DND-41 (cell line): ENCODE results near the gene TCIRG1.

Experiments used
- ATAC-seq: fragments of 200-7000 bp; cut with Tn5 transposase; 3 replicates; pipeline ENCODE4 v1.9.1; 2021; ENCODE audit warnings: low read depth; ENCODE audit not compliant: insufficient read depth
- DNase-seq: peaks from one replicate; pipeline ENCODE4 v3.0.0-alpha.2; 2020
- H2AFZ ChIP-seq: 2 replicates; pipeline ENCODE4 v1.6.0; 2012; ENCODE audit warnings: low read depth, low read length
- H3K27ac ChIP-seq: 2 replicates; pipeline ENCODE4 v1.5.1; 2012; ENCODE audit warnings: low read length, inconsistent platforms
- H3K27me3 ChIP-seq: fragments of 200-600 bp; sonication (generic); 2 replicates; pipeline ENCODE4 v1.6.0; 2012; ENCODE audit warnings: low read length, mild to moderate bottlenecking, inconsistent platforms; ENCODE audit not compliant: insufficient read depth, poor library complexity
- H3K36me3 ChIP-seq: 2 replicates; pipeline ENCODE4 v1.5.1; 2012; ENCODE audit warnings: low read length, inconsistent platforms; ENCODE audit not compliant: insufficient read depth
- H3K4me1 ChIP-seq: 2 replicates; pipeline ENCODE4 v1.5.1; 2012; ENCODE audit warnings: mild to moderate bottlenecking, low read length; ENCODE audit not compliant: insufficient read depth
- H3K4me2 ChIP-seq: 2 replicates; pipeline ENCODE4 v1.6.0; 2012; ENCODE audit warnings: mild to moderate bottlenecking, moderate library complexity, low read length, inconsistent platforms; ENCODE audit not compliant: insufficient read depth
- H3K4me3 ChIP-seq, 2 experiments: fragments of 200-600 bp in 1 of 2; shearing (Covaris generic) in 1 of 2; 2 replicates each; pipeline ENCODE4 v1.5.1; 2012 to 2016; ENCODE audit warnings: inconsistent platforms in 2 of 2, low read length in 2 of 2, mild to moderate bottlenecking in 2 of 2, low read depth in 1 of 2, moderate library complexity in 1 of 2
- H3K79me2 ChIP-seq: 2 replicates; pipeline ENCODE4 v1.6.0; 2012; ENCODE audit warnings: low read length, inconsistent platforms; ENCODE audit not compliant: insufficient read depth
- H3K9ac ChIP-seq: 2 replicates; pipeline ENCODE4 v1.6.0; 2012; ENCODE audit warnings: low read depth, mild to moderate bottlenecking, inconsistent platforms, low read length, moderate library complexity
- H3K9me3 ChIP-seq: 2 replicates; pipeline ENCODE4 v1.5.1; 2012; ENCODE audit warnings: low read length, moderate library complexity, mild to moderate bottlenecking, inconsistent platforms; ENCODE audit not compliant: insufficient read depth, severe bottlenecking
- H4K20me1 ChIP-seq: 2 replicates; pipeline ENCODE4 v1.6.0; 2012; ENCODE audit warnings: low read length; ENCODE audit not compliant: insufficient read depth
- CTCF ChIP-seq: IDR thresholded peaks from 2 replicates; pipeline ENCODE4 v1.5.1; 2012; ENCODE audit warnings: borderline replicate concordance, low read length, moderate library complexity, mild to moderate bottlenecking; ENCODE audit not compliant: poor library complexity, severe bottlenecking; ENCODE audit errors: extremely low read depth
- EZH2 ChIP-seq: IDR thresholded peaks from 3 replicates; pipeline ENCODE4 v1.6.1; 2012; ENCODE audit warnings: borderline replicate concordance, low read depth, mild to moderate bottlenecking, moderate library complexity, low read length, inconsistent platforms; ENCODE audit not compliant: severe bottlenecking

TCIRG1 gene

GRCh38 chr11:68050371-68050841, 11.6 kb downstream of the TCIRG1 start:
- no peak overlapping the region for H3K9ac ChIP-seq
- no peak overlapping the region for H3K4me2 ChIP-seq
- no peaks in the 10 kb centered on the region for H3K27me3 ChIP-seq
- no peak for DNase-seq
- H3K4me3 ChIP-seq: no peak overlapping the region
- H2AFZ ChIP-seq: no peak overlapping the region
- H3K36me3 ChIP-seq: 0 out of 2 replicates have a peak, but pooled peaks cover 4% of the 10 kb centered on the region
- no peaks in the 10 kb centered on the region for H3K4me1 ChIP-seq
- H3K79me2 ChIP-seq: no peaks in the 10 kb centered on the region
- no peak for ATAC-seq
- no peak overlapping the region for H3K27ac ChIP-seq
- TF ChIP-seq CTCF (no peak), EZH2 (no peak)
- H4K20me1 ChIP-seq: no peaks in the 10 kb centered on the region
- no peaks in the 10 kb centered on the region for H3K9me3 ChIP-seq

- no peak overlapping the region for H2AFZ ChIP-seq
- no peaks in the 10 kb centered on the region for H3K27me3 ChIP-seq
- no peak overlapping the region for H3K4me2 ChIP-seq
- H3K27ac ChIP-seq: no peak overlapping the region
- no peaks in the 10 kb centered on the region for H3K9me3 ChIP-seq
- H3K79me2 ChIP-seq: no peaks in the 10 kb centered on the region
- TF ChIP-seq EZH2 (no peak), CTCF (no peak)
- H3K4me3 ChIP-seq: no peak overlapping the region
- ATAC-seq: no peak
- no peaks in the 10 kb centered on the region for H4K20me1 ChIP-seq
- no peaks in the 10 kb centered on the region for H3K4me1 ChIP-seq
- no peak for DNase-seq
- 0 out of 2 replicates have a peak, but pooled peaks cover 4% of the 10 kb centered on the region for H3K36me3 ChIP-seq
- no peak overlapping the region for H3K9ac ChIP-seq
These were observed 12.6 kb downstream of the TCIRG1 start for GRCh38 chr11:68051191-68052136.

- DNase-seq (no peak), ATAC-seq (no peak; the same call in 2 of the 3 replicates)
- no peaks in the 10 kb centered on the region for H3K9me3 ChIP-seq
- TF ChIP-seq CTCF (no peak), EZH2 (no peak)
- H3K4me3 ChIP-seq: no peak overlapping the region
- H3K27me3 ChIP-seq: no peaks in the 10 kb centered on the region
- H3K9ac ChIP-seq: no peak overlapping the region
- no peak overlapping the region for H3K4me2 ChIP-seq
- H2AFZ ChIP-seq: no peak overlapping the region
- no peaks in the 10 kb centered on the region for H3K4me1 ChIP-seq
- no peaks in the 10 kb centered on the region for H3K79me2 ChIP-seq
- no peak overlapping the region for H3K27ac ChIP-seq
- 0 out of 2 replicates have a peak, but pooled peaks cover 4% of the 10 kb centered on the region for H3K36me3 ChIP-seq
- 0 out of 2 replicates have a peak, but pooled peaks cover 2% of the 10 kb centered on the region for H4K20me1 ChIP-seq
These were observed 13.5 kb downstream of the TCIRG1 start for GRCh38 chr11:68052137-68052873.
